Naive thymus-derived CD4-positive, alpha-beta T cell (primary cell): ENCODE results near the gene TESK2. TPM values are rescaled to one million over a fixed set of nuclear protein-coding genes. Genes with fewer than 3 reads are reported as not detected.

Experiments used
- ATAC-seq: fragments of 150-1000 bp; cut with Tn5 transposase; 2 replicates; pipeline ENCODE4 v1.10.0; 2021; ENCODE audit warnings: mild to moderate bottlenecking, moderate library complexity
- CTCF ChIA-PET: fragments of 350-600 bp; sonication (Branson Sonifier 250); formaldehyde crosslinking; loops from one replicate; lab custom pipeline; 2021; ENCODE audit warnings: antibody characterized with exemption; lab: Charles Lee
- POLR2A ChIA-PET: fragments of 350-600 bp; sonication (Branson Sonifier 250); formaldehyde crosslinking; loops from one replicate; lab custom pipeline; 2021; ENCODE audit warnings: antibody characterized with exemption, inconsistent platforms; lab: Charles Lee
- DNase-seq, 9 donors: peaks; one replicate each; pipeline versions ENCODE4 v3.0.0 to v3.0.0-alpha.2; 2020 to 2022; ENCODE audit warnings: mixed read lengths in 1 of 9
- H3K27ac ChIP-seq: one replicate; pipeline ENCODE4 v1.7.0; 2013; ENCODE audit warnings: mild to moderate bottlenecking, low read depth, low read length, moderate library complexity
- H3K27me3 ChIP-seq, 2 donors: one replicate each; pipeline ENCODE4 v1.7.0; 2013; ENCODE audit warnings: low read length in 2 of 2, mild to moderate bottlenecking in 2 of 2, moderate library complexity in 2 of 2; ENCODE audit not compliant: control insufficient read depth in 2 of 2, insufficient read depth in 2 of 2
- H3K36me3 ChIP-seq, 3 experiments: 1 replicate in 2 of 3; 2 replicates in 1 of 3; pipeline ENCODE4 v1.7.0; 2013; ENCODE audit warnings: low read length in 3 of 3, mild to moderate bottlenecking in 3 of 3, moderate library complexity in 1 of 3; ENCODE audit not compliant: insufficient read depth in 3 of 3, control insufficient read depth in 2 of 3
- H3K4me1 ChIP-seq, 2 donors: one replicate each; pipeline ENCODE4 v1.7.0; 2013; ENCODE audit warnings: low read length in 2 of 2, mild to moderate bottlenecking in 2 of 2, moderate library complexity in 1 of 2; ENCODE audit not compliant: control insufficient read depth in 2 of 2, insufficient read depth in 2 of 2
- H3K4me3 ChIP-seq: 2 replicates; pipeline ENCODE4 v1.7.0; 2013; ENCODE audit warnings: mild to moderate bottlenecking, low read length
- H3K9me3 ChIP-seq, 3 experiments: 1 replicate in 2 of 3; 2 replicates in 1 of 3; pipeline ENCODE4 v1.7.0; 2013; ENCODE audit warnings: low read length in 3 of 3; ENCODE audit not compliant: control insufficient read depth in 2 of 3
- H3K27ac Mint-ChIP-seq, 9 donors: one replicate each; pipeline ENCODE4 v1.8.0; 2020 to 2022; ENCODE audit warnings: mixed read lengths in 9 of 9, mild to moderate bottlenecking in 8 of 9, moderate library complexity in 5 of 9, inconsistent platforms in 2 of 9
- H3K27me3 Mint-ChIP-seq, 5 donors: one replicate each; pipeline ENCODE4 v1.8.0; 2021 to 2022; ENCODE audit warnings: mixed read lengths in 5 of 5, mild to moderate bottlenecking in 1 of 5
- H3K36me3 Mint-ChIP-seq, 5 donors: one replicate each; pipeline ENCODE4 v1.8.0; 2020 to 2022; ENCODE audit warnings: mixed read lengths in 5 of 5, mild to moderate bottlenecking in 3 of 5, inconsistent platforms in 1 of 5
- H3K4me1 Mint-ChIP-seq, 7 donors: one replicate each; pipeline ENCODE4 v1.8.0; 2020 to 2022; ENCODE audit warnings: mixed read lengths in 7 of 7, mild to moderate bottlenecking in 3 of 7, inconsistent platforms in 1 of 7
- H3K4me3 Mint-ChIP-seq, 10 donors: one replicate each; pipeline ENCODE4 v1.8.0; 2020 to 2022; ENCODE audit warnings: mild to moderate bottlenecking in 10 of 10, mixed read lengths in 10 of 10, moderate library complexity in 6 of 10, inconsistent platforms in 2 of 10
- H3K9me3 Mint-ChIP-seq, 11 donors: one replicate each; pipeline ENCODE4 v1.8.0; 2020 to 2022; ENCODE audit warnings: mixed read lengths in 11 of 11, mild to moderate bottlenecking in 4 of 11, inconsistent platforms in 1 of 11, moderate library complexity in 1 of 11
- intact Hi-C, 2 donors: fragments of 100-400 bp; cut with micrococcal nuclease; formaldehyde crosslinking; loops; one replicate each; pipeline ENCODE4 v1.15.1; 2023
- polyA plus RNA-seq, 2 donors: library from polyadenylated mRNA; unstranded; fragments of 300-500 nt; fragmentation: Illumina TruSeq; gene quantifications; one replicate each; pipeline ENCODE4 v1.2.3, GENCODE V29; 2021
- total RNA-seq, 6 experiments: library from RNA in 5 of 6; stranded (reverse) in 5 of 6; gene quantifications; 1 replicate in 5 of 6; 2 replicates in 1 of 6; pipeline ENCODE4 v1.2.3 and lab custom pipeline; 2021 to 2026

Gene TESK2
- total and polyA plus RNA-seq, 7 experiments from 2014 or later, result 3.3 to 8.9 (median 6.4) TPM

DNA sequence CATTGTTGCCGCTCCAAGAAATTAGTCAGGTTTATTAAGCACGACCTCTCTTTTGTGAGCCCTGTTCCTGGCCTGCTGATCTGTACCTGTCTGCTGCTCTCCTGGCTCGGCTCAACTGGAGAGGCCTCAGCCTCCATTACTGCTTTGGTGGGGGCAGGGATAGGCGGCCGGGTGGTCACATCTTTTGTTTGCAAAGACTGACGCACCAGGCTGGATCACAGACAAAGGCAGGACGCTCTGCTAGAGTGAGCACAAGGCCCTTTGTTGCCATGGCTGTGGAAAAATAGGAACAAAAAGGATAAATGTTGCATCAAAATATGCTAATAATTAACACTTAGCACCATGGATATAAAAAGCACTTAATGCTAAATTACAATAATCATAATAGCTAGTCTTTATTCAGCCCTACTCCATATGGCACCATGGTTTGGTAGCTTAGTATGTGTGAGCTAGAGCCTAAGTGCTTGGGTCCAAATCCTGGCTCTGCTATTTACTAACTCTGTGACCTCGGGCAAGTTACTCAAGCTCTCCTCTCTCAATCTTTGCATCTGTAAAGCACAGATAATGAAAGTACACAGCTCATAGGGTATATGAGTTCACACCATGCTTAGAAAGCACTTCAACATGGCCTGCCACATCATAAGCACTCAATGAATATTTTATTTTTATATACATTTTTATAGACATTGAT is 193.2 kb downstream of the TESK2 start:
- Histone ChIP-seq H3K4me1 (no peaks in the 10 kb centered on the region), H3K9me3 (no peaks in the 10 kb centered on the region), H3K36me3 (no peaks in the 10 kb centered on the region), H3K27me3 (no peaks in the 10 kb centered on the region), H3K4me3 (no peak overlapping the region), H3K27ac (no peak overlapping the region)
- Mint-ChIP-seq H3K4me3 (no peak overlapping the region), H3K36me3 (peaks cover 0 to 4% (median 0%) of the 10 kb centered on the region in 5 donors), H3K27ac (no peak overlapping the region), H3K9me3 (peaks cover 0 to 6% (median 0%) of the 10 kb centered on the region in 11 donors), H3K27me3 (no peaks in the 10 kb centered on the region), H3K4me1 (peaks cover 0 to 14% (median 3%) of the 10 kb centered on the region in 7 donors)
- ATAC-seq (no peak), DNase-seq (no peak)
- CTCF ChIA-PET, result interaction anchor here (0.5 to 11.7 kb wide), 2 partner anchors 62 to 282 kb away, joined by 4 to 255 read pairs; partner anchors contain the start of genes HECTD3 and UROD
- intact Hi-C loops, result no loop called here
- POLR2A ChIA-PET, result interaction anchor here (0.8 to 8.4 kb wide), 4 partner anchors 43 to 566 kb away, joined by 3 to 126 read pairs (median 3); partner anchors contain the start of genes HECTD3, MUTYH, RNU5D-1 and TOE1

Other genes starting within 250 kb of the TESK2 start
- 1 to 10 TPM in 1 of 5 experiments, under 1 TPM in 4; 0.32 to 6.7 (median 0.68) TPM for gene HPDL, start 164.3 kb downstream of the TESK2 start, total RNA-seq
- 1 to 10 TPM in 1 of 2 donors, under 1 TPM in 1; 0.69 to 1.0 TPM for gene HPDL, start 164.3 kb downstream of the TESK2 start, polyA plus RNA-seq
- 10 to 100 TPM; 20.6 to 53.3 (median 25.7) TPM for gene TOE1, start 151.0 kb downstream of the TESK2 start, total RNA-seq
- 10 to 100 TPM; 16.7 to 20.5 TPM for gene TOE1, start 151.0 kb downstream of the TESK2 start, polyA plus RNA-seq
- gene MUTYH, start 150.7 kb downstream of the TESK2 start, total RNA-seq, result 10 to 100 TPM; 56.7 to 85.4 (median 67.7) TPM
- gene MUTYH, start 150.7 kb downstream of the TESK2 start, polyA plus RNA-seq, result 10 to 100 TPM; 17.7 to 31.5 TPM
- gene CCDC163, start 8.9 kb upstream of the TESK2 start, total RNA-seq, result 1 to 10 TPM; 1.6 to 4.4 (median 3.7) TPM
- gene CCDC163, start 8.9 kb upstream of the TESK2 start, polyA plus RNA-seq, result 1 to 10 TPM; 5.2 to 8.9 TPM
- 1 to 10 TPM; 2.1 to 6.3 (median 4.9) TPM for gene MMACHC, start 9.1 kb upstream of the TESK2 start, total RNA-seq
- 1 to 10 TPM in 1 of 2 donors, under 1 TPM in 1; 0.58 to 2.1 TPM for gene MMACHC, start 9.1 kb upstream of the TESK2 start, polyA plus RNA-seq
- 100 to 1,000 TPM in 2 of 5 experiments, 10 to 100 TPM in 3; 28.8 to 369 (median 96.3) TPM for gene PRDX1, start 30.7 kb upstream of the TESK2 start, total RNA-seq
- gene PRDX1, start 30.7 kb upstream of the TESK2 start, polyA plus RNA-seq, result 100 to 1,000 TPM; 200 to 203 TPM
- gene AKR1A1, start 59.7 kb upstream of the TESK2 start, total RNA-seq, result 100 to 1,000 TPM in 1 of 5 experiments, 10 to 100 TPM in 4; 47.5 to 155 (median 69.3) TPM
- gene AKR1A1, start 59.7 kb upstream of the TESK2 start, polyA plus RNA-seq, result 10 to 100 TPM; 81.2 to 92.6 TPM
- gene NASP, start 92.9 kb upstream of the TESK2 start, total RNA-seq, result 100 to 1,000 TPM in 2 of 5 experiments, 10 to 100 TPM in 3; 70.5 to 173 (median 84.0) TPM
- 100 to 1,000 TPM in 1 of 2 donors, 10 to 100 TPM in 1; 78.9 to 108 TPM for gene NASP, start 92.9 kb upstream of the TESK2 start, polyA plus RNA-seq
- gene CCDC17, start 132.9 kb upstream of the TESK2 start, total RNA-seq, result 1 to 10 TPM; 5.0 to 9.6 (median 5.5) TPM
- under 1 TPM in 1 of 2 donors, not detected in 1; 0.18 TPM for gene CCDC17, start 132.9 kb upstream of the TESK2 start, polyA plus RNA-seq
- gene GPBP1L1, start 195.4 kb upstream of the TESK2 start, total RNA-seq, result 100 to 1,000 TPM; 110 to 180 (median 122) TPM
- gene GPBP1L1, start 195.4 kb upstream of the TESK2 start, polyA plus RNA-seq, result 100 to 1,000 TPM; 104 to 109 TPM
- 10 to 100 TPM; 12.7 to 26.1 (median 20.1) TPM for gene TMEM69, start 197.0 kb upstream of the TESK2 start, total RNA-seq
- 10 to 100 TPM; 54.8 to 65.2 TPM for gene TMEM69, start 197.0 kb upstream of the TESK2 start, polyA plus RNA-seq